HG02870 (cell line): ENCODE results near the gene MAN2A1.

ENCODE experiments used
- ATAC-seq: cut with Tn5 transposase; IDR thresholded peaks from one replicate; pipeline ENCODE4 v1.9.1; 2021; ENCODE audit warnings: mild to moderate bottlenecking, moderate library complexity; ENCODE audit not compliant: unreplicated experiment

Gene MAN2A1

GRCh38 chr5:109899163-109899535 is 209.4 kb downstream of the MAN2A1 start:
- ATAC-seq: no peak

DNA sequence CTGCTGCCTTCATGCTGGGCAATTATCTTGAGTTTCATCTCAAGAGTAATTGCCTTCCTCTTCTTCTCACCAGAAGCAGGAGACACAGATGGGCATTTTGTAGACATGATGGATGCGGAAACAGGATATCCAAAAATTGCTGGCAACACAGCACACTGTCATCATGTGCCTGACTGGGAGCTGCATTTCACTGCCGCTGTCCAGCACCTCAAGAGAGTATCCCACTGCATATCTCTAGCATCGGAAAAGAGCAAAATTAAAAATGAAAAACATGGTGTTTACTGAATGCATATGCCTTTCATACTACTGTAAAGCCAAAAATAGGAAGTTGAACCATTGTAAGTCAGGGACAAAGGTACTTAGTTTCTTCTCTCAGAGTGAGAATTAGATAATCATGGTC is 210.7 kb downstream of the MAN2A1 start:
- no peak for ATAC-seq

DNA sequence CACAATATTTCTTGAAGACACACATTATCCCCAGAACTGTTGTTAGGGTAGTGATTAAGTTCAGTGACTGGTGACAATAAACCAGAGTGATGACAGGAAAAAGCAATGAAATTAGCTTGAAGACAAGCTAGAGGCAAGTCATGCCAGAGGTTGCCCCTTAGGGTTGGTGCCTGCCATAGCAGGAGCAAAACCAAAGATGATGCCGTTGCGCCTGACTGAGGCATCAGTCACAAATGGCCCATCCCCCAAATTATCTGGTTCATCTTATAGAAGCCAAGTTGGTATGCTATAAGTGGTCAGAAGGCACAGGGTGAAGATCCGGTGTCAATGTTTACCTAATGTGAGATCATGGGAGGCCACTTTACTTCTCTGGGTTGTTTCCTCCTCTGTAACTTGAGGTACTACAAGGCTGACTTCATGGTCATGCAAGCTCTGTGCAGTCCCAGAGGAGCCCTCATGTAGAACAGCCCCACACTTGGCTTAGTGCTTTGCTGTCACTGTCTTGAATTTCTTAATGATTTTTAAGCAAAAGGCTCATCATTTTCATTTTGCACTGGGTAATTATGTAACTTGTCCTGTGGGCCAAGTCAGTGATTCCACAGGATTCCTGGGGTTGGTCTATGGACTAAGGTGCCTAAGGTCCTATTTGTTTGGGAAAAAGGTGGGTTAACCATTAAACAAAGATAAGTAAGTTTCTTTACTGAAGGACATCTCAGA is 211.3 kb downstream of the MAN2A1 start:
- ATAC-seq: no peak

DNA sequence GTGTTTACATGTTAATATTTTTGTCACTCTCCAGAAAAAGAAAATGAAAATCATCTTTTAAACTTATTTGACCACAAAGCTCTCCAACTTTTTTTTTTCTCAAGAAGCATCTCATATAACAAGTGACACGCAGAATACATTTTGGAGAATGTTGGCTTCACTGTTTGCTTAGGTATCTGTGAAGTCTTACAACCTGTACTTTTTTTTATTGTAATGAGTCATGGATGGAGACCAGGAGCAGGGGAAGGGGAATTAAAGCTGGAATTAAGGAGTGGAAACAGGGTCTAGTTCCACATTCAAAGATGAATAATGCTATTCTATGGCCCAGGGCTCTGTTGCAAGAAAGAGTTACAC is 211.9 kb downstream of the MAN2A1 start:
- ATAC-seq: no peak

DNA sequence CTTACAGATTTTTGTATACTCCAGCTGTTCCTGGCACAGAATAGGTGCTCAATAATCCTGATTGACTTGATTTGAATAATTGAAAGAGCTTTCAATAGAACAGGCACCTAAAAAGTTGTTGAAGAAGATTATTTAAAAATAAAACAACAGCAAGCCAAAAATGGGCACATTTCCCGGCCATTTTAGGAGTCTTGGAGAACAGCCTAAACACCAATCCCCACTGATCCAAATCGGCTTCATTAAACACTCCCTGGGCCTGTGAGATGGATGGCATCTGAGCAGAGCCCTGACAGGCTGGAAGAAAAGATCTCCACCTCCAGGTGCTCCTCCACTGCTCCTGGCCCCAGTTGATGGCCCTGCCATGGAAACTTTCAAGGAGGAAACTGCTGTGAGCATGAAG is 213.3 kb downstream of the MAN2A1 start:
- ATAC-seq: no peak

DNA sequence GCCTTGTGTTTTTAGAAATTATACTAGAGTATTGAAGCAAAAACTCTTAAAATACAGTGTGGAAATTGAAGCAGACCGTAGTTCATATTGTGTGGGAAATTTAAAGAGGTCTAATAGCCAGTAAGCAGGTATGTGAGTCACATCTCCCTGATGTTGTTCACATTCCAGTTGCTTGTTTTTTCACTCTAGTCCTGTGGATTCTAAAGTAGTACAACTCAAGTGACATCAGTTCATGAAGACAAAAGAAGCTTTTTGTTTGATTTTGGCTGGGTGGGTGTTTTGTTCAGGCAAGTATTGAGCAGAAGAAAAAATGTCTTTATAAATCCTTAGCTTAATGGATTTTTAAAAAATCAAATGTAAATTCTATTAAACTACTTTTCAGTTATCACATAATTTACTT is 216.2 kb downstream of the MAN2A1 start:
- no peak for ATAC-seq

DNA sequence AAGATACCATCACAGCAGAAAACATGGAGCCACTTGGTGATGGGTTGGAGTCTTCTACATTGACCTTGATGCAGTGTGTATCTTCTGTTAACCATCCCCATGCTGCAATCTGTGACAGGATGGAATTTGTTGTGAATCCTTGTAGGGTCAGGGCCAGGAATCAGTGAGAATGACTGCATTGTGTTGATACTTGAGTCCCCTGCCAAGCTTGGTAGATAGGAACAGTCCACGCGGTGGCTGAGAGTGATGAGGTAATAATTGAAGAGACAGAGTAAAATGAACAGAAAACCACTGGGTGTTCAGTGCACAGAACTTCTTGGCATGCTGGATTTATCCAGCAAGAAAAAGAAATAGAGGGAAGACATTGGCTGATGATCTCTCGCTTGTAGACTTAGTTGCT is 217.5 kb downstream of the MAN2A1 start:
- no peak for ATAC-seq

DNA sequence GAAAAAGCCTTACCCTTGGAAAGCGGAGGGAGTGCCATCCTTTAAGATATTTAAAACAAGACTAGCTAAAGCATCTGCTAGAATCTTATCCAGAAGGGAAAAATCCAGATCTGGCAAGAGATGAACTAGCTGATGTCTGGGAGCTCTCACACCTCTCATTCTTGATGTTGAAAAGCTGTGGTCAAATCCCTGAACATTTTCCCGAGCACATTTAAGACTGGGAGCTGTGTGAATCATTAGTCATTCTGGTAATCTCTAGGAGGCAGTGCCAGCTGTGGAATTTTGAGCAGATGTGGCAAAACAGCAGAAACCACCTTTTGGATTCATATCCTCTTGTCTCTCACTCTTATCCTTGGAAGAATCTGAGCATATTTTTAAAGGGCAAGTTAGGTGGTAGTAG is 218.0 kb downstream of the MAN2A1 start:
- ATAC-seq: no peak

DNA sequence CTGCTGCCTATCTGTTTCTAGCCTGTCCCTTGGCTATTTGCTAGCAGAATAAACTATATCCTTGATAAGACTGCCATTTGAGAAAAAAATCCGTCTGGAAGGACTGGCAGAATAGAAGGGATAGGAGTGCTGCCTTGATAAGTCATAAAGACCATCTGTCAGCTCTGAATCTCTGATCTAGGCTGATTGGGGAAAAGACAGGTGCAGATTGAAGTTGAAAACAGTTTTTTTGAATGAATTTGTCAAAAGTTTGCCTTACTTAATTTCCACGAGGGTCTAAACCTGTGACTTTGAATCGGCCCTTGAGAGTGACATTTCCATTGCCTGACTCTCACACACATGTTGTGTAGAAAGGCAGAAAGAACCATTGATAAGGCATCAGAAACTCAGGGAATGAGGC is 218.6 kb downstream of the MAN2A1 start:
- no peak for ATAC-seq

DNA sequence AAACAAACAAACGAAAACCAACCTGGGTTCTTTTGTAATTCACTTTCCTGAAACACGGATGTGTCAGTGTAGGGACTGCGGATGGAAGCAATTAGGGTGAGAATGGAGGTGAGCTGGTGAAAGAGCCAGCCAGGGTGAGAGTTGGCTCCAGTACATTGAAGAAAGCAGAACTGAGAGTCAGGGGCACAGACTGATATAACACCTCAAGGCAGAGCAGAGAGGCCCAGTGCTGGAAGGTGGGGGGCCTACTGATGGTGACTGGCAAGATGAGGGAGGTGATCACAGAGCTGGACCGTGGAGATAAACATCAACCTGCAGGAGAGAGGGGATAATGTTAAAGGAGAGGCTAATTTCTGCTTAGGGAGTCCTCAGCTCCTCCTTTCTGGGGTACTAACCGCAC is 221.1 kb downstream of the MAN2A1 start:
- ATAC-seq: no peak

- no peak for ATAC-seq
Observed at GRCh38 chr5:109911731-109912130, 222.0 kb downstream of the MAN2A1 start.

GRCh38 chr5:109914906-109915305 is 225.2 kb downstream of the MAN2A1 start:
- ATAC-seq: no peak

DNA sequence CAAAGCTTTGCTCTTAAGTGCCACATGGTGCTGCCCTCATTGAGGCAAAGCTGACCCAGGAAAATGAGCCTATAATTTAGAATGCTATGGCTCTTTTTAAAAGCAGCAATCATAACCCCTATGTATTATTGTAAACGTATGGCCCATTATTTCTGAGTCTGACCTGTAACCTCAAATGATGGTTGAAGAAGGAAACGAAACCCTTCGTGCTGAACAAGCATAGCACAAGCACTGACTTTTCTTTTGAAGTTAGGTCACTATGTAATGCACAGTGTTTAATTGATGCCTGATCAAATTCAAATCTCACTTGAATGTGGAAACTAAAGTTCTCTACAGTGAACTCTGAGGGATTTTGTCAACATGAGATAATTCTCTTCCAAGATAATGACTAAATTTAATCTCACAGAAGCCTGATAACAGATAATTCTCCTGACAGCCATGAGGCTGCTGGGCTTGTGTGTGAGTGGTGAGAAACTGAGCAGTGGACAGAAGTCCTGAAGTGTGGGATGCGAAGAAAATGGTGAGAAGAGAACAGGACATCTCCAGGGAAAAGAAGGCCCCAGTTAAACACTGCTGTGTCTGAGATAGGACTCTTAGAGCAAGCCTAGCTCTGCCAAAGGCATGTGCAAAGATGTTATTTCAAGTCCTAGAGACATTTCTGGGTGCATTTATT is 226.9 kb downstream of the MAN2A1 start:
- no peak for ATAC-seq
